HepG2 (cell line): Measurements from ENCODE around the gene IPO13. TPM values are rescaled to one million over a fixed set of nuclear protein-coding genes. Genes with fewer than 3 reads are reported as not detected.

Source experiments
- CBX2 ChIP-seq, 2 experiments: fragments of 200-600 bp in 1 of 2; sonication (generic); formaldehyde crosslinking in 1 of 2; IDR thresholded peaks; 2 replicates each; pipeline versions ENCODE4 v1.7.0 to v1.8.1; 2018 to 2022; ENCODE audit warnings: low read depth in 2 of 2, low read length in 1 of 2, mild to moderate bottlenecking in 1 of 2, missing genetic modification reagents in 1 of 2
- IRF2 ChIP-seq: IDR thresholded peaks from 2 replicates; pipeline ENCODE4 v1.6.1; 2018; ENCODE audit warnings: missing genetic modification reagents, missing compliant biosample characterization
- MAFF ChIP-seq: IDR thresholded peaks from 2 replicates; pipeline ENCODE4 v1.6.1; 2011; ENCODE audit warnings: low read depth, low read length, improper control_type of control experiment
- NFAT5 ChIP-seq: sonication (generic); formaldehyde crosslinking; IDR thresholded peaks from 2 replicates; pipeline ENCODE4 v1.4.0; 2020; ENCODE audit warnings: missing genetic modification reagents
- RBM22 ChIP-seq: fragments of 200-400 bp; formaldehyde crosslinking; optimal IDR thresholded peaks from 2 replicates; pipeline ENCODE3; 2017; ENCODE audit warnings: mild to moderate bottlenecking, low read length, moderate library complexity
- SUZ12 ChIP-seq: fragments of 150-350 bp; IDR thresholded peaks from 2 replicates; pipeline ENCODE4 v1.6.1; 2014; ENCODE audit warnings: low read depth, low read length
- TMF1 ChIP-seq: sonication (generic); formaldehyde crosslinking; IDR thresholded peaks from 2 replicates; pipeline ENCODE4 v1.8.1; 2022; ENCODE audit warnings: low read depth, missing genetic modification reagents
- YY1 ChIP-seq: IDR thresholded peaks from 2 replicates; pipeline ENCODE4 v1.6.1; 2011; ENCODE audit warnings: low read length, low read depth, moderate library complexity, mild to moderate bottlenecking; ENCODE audit not compliant: insufficient read depth, insufficient replicate concordance
- ZFAT ChIP-seq: sonication (generic); formaldehyde crosslinking; conservative IDR thresholded peaks from 2 replicates; pipeline ENCODE4 v1.8.1; 2023; ENCODE audit warnings: missing genetic modification reagents, inconsistent platforms
- ZFP36 ChIP-seq: fragments of 150-350 bp; IDR thresholded peaks from 2 replicates; pipeline ENCODE4 v1.6.1; 2018; ENCODE audit warnings: borderline replicate concordance, low read length, low read depth; ENCODE audit not compliant: partially characterized antibody
- ZFY ChIP-seq: sonication (generic); formaldehyde crosslinking; IDR thresholded peaks from 2 replicates; pipeline ENCODE4 v1.4.0; 2020; ENCODE audit warnings: missing genetic modification reagents
- ZNF251 ChIP-seq: sonication (generic); formaldehyde crosslinking; IDR thresholded peaks from 2 replicates; pipeline ENCODE4 v1.9.0; 2021; ENCODE audit warnings: mild to moderate bottlenecking, missing genetic modification reagents
- ZNF276 ChIP-seq: sonication (generic); formaldehyde crosslinking; IDR thresholded peaks from 2 replicates; pipeline ENCODE4 v1.4.0; 2020; ENCODE audit warnings: mild to moderate bottlenecking, low read depth, missing genetic modification reagents
- ZNF609 ChIP-seq: sonication (generic); formaldehyde crosslinking; IDR thresholded peaks from 2 replicates; pipeline ENCODE4 v1.4.0; 2020; ENCODE audit warnings: mild to moderate bottlenecking, missing genetic modification reagents, borderline replicate concordance
- ZNF660 ChIP-seq: sonication (generic); formaldehyde crosslinking; IDR thresholded peaks from 2 replicates; pipeline ENCODE4 v1.5.1; 2020; ENCODE audit warnings: mild to moderate bottlenecking, low read depth, missing genetic modification reagents, borderline replicate concordance
- ZNF790 ChIP-seq: sonication (generic); formaldehyde crosslinking; IDR thresholded peaks from 2 replicates; pipeline ENCODE4 v1.8.0; 2022; ENCODE audit warnings: missing genetic modification reagents, mild to moderate bottlenecking, borderline replicate concordance
- ZNF841 ChIP-seq: sonication (generic); formaldehyde crosslinking; IDR thresholded peaks from 2 replicates; pipeline ENCODE4 v1.8.1; 2023; ENCODE audit warnings: missing genetic modification reagents, borderline replicate concordance
- polyA plus RNA-seq, 8 experiments: library from polyadenylated mRNA; depleted of rRNA in 3 of 8; stranded (reverse) in 7 of 8; unstranded in 1 of 8; fragments of >200 nt; fragmentation: Illumina TruSeq in 4 of 8; extraction: Trizol in 4 of 8; gene quantifications; 2 replicates each; pipeline versions ENCODE4 v1.2.1 to v1.2.3, GENCODE V29; 2011 to 2016; ENCODE audit warnings: low read depth in 4 of 8, missing spikeins in 1 of 8, mixed read lengths in 1 of 8; ENCODE audit not compliant: insufficient read depth in 1 of 8
- total RNA-seq, 5 experiments: library from RNA; depleted of rRNA; stranded (reverse); fragments of >200 nt; fragmentation: Illumina TruSeq; extraction: Trizol; gene quantifications; 2 replicates each; pipeline ENCODE4 v1.2.3, GENCODE V29; 2016; ENCODE audit warnings: low read depth in 1 of 5

Gene IPO13
- total and polyA plus RNA-seq, 2 of the 13 experiments (the other 11 are each of a cell fraction or from before 2014, with no cell fraction given): 12.9 to 15.6 TPM

GRCh38 chr1:43979528-43980254 is 32.9 kb downstream of the IPO13 start (continued):
- TF ChIP-seq NFAT5 (CRISPR knock-in tag) (no peak), TMF1 (CRISPR knock-in tag) (0 out of 2 replicates have a peak, but pooled peaks have one; percentile 49), MAFF (no peak), SUZ12 (no peak), IRF2 (CRISPR knock-in tag) (no peak), ZFY (CRISPR knock-in tag) (peak; percentile 77), ZNF276 (no peak), ZNF841 (CRISPR knock-in tag) (no peak), YY1 (peak; percentile 46), ZFAT (no peak), CBX2 (IDR thresholded peaks at IDR 0.05; ENCODE audit: low read depth, low read length) (no peak), CBX2 (CRISPR knock-in tag; IDR thresholded peaks at IDR 0.05; ENCODE audit: low read depth) (no peak), RBM22 (no peak), ZNF660 (0 out of 2 replicates have a peak, but pooled peaks have one; percentile 59), ZNF609 (peak; percentile 21; the same call in 1 of the 2 replicates), ZNF790 (CRISPR knock-in tag) (no peak), ZFP36 (no peak), ZNF251 (CRISPR knock-in tag) (no peak)
